Measurements from ENCODE around the gene RAB26.
A peak's percentile ranks its signal among the peaks of the same experiment; 100 is the strongest.

RAB26 gene

DNA sequence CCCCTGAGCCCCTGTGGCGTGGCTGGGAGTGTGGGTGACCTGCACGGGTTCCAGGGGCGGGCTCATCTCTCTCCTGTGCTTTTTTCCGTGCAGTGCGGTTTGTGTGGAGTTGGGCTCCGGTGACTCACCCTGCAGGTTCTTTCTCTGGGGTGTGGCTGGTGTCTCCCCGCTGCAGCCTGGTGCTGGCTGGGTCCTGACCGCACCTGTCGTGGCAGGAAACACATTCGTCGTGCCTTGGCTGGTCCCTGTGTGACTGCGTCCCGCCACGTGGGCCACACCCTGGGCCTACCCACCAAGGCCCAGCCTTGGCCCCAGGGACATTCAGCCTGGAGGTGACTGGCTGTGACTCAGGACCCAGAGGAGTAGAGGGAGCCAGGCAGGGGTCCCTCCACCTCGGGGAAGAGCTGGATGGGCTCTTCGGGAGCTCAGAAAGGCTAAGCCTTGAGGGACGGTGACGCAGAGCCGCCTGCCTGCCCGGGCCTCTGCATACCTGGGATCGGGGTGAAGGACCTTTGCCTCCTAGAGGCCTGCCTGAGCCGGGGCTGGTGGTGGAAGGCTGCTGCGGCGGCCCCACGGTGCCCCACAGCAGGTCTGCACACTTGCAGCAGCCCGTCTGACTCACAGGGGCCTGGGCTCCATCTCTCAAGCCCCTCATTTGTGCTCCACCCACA is 14.9 kb downstream of the RAB26 start:
- no peak for DNase-seq

DNA sequence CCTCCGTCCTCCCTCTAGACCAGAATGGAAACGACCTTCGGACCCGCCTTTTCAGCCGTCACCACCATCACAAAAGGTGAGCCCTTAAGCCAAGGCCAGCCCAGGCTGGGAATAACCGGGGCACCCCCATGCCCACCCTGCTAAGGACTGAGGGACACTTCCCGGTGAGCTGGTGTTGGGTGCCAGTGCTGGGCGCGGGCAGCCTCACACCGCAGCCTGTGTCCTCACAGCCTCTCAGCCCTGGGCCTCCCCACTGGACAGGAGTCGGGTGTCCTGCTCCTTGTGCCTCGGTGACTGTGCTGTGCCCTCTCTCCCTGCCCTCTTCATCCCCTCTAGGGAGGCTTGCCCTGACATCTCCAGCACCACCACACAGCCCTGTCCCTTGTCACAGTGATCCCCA is 17.4 kb downstream of the RAB26 start:
- no peak for DNase-seq

DNA sequence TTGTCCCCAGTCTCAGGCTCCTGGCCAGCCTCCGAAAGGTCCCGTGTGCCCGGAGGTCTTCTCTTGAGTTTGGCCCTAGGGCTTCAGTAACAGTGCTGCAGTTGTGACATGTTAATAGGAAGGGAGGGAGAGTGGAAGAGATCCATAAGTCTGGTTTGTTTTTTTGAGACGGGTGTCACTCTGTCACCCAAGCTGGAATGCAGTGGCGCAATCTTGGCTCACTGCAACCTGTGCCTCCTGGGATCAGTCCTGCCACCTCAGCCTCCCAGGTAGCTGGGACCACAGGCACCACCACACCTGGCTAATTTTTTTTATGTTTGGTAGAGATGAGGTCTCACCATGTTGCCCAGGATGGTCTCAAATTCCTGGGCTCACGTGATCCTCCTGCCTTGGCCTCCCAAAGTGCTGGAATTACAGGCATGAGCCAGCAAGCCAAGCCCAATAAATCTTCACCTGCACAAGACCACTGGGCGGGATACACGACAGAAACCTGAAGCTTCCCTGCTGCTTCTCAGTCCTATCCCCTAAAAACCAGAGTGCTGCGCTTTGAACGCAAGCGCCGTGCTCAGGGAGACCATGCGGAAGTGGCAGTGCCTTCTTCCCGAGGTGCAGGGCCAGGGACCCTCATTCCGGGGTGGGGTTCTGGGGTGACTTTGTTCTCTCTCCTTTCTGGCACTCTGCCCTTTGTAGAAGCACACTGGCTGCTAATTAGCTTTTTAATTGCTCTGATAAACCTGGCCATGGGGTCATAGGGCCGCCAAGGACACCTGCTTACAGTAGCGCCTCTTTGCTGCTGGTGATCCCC is 18.0 kb downstream of the RAB26 start:
- DNase-seq, result no peak

DNA sequence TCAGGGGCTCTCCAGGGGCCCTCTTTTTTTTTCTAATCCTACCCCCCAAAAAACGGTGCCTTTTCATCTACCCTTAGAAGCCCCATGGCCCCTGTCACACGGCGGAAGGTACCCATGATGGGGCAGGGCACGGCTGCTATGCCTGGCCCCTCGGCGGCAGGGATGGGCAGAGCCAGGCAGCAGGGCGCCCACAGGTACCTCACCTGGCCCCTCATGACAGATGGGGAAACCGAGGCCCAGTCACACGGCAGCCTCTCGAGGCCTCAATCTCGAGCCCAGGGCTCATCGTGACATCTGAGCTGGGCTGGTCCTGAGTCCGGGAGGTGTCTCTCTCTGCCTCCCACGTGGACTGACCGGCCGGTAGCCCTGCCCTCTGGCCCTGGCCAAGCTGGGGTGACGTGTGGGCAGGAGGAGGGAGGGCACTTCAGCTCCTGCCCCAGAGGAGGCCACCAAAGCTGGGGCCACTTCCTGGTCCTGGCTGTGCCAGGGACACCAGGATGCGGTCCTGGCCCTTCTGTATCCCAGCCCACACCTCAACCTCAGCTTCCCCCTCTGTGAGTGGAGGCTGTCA is 18.7 kb downstream of the RAB26 start:
- DNase-seq, result no peak

DNA sequence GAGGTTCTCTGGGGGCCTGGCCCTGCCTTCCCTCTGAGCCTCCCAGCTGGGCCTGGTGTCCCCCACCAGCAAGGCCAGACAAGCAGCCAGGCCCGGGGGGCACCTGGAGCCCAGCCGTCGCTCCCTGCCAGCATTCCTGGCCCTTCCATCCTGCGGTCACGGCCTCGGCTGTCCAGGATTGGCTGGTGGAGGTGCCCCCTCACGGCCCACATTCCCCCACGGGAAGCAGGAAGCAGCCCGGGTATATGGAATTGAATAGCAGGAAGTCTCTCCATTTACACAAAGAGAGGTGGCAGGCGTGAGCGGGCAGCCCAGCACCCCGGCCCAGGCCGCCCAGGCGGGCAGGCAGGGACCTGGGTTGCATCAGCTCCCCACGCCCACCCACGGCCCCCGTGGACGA is 21.7 kb downstream of the RAB26 start:
- no peak for DNase-seq

DNA sequence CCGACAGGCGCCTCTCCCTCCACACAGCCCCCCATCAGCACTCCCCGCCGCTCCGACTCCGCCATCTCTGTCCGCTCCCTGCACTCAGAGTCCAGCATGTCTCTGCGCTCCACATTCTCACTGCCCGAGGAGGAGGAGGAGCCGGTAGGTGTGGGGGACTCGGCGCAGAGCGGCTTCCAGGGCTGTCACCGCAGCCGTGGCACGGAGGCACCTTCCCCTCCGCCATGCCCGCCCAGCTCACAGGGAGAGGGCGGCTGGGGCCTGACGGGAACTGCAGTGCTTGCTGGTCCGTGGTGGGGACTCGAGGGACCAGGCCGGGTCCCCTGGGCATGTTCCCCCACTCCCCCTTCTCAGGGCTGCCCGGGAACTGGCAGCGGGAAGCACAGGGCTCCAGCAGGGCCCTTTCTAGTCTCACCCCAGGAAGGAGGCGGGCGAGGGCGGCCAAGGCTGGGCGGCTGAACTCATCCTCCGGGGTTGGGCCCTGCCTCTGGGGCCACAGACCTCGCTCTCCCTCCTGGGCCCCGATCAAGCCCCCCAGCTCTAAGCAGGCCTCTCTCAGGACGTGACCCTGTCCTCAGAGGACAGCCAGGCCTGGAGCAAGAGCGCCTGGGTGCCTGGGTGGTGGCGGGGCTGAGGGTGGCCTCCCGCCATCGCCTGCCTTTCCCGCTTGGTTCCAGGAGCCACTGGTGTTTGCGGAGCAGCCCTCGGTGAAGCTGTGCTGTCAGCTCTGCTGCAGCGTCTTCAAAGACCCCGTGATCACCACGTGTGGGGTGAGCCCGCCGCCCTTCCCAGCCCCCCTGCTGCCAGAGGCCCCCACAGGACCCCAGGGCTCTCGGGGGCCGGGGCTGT is 22.4 kb downstream of the RAB26 start:
- DNase-seq, result no peak

DNA sequence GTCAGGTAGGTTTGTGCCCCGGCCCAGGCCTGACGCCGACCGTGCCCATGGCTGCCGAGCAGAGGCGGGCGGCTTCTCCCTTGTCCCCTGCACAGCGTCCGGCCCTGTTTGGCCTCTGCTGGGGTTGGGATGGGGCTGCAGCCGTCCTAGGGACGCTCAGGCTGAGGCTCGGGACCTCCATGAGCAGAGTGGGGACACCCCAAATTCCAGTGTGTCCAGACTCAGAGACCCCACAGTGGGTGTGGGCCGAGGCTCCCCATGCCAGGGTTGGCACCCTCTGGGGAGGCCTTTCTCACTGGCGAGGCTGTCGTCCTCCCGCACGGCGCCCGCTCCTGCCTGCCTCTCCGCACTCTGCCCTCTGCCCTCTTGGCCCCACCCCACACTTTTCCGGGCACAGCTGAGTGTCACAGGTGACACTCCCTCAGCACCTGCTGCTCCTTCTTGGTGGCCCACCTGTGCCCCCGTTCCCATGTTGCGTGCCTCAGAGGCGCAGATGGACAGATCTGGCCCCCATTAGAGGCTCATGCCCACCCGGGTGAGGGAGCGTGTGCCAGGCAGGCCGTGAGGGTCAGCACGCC is 23.3 kb downstream of the RAB26 start:
- DNase-seq, result no peak

DNA sequence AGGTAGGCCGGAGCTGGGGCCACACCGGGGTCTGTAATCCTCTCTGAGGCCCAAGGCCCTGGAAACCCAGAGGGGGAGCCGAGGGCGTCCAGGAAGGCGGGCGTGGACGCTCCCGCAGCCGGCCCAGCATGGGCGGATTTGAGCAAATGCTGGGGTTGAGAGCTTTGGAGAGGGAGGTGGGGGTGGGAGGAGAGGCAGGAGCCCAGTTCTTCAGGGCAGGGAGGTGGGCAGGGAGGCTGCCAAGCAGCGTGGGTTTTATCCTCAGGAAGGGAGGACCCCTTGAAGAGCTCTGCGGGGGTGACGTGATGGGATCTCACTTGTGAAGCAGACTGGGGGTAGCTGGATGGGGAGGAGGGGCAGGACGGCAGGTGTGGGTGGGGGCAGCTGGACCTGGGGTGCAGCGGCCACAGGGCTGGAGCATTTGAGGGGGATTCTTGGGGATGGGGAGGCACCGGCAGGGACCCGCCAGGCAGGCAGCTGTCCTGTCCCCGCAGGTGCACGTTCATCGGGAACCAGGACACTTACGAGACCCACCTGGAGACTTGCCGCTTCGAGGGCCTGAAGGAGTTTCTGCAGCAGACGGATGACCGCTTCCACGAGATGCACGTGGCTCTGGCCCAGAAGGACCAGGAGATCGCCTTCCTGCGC is 24.4 kb downstream of the RAB26 start:
- no peak for DNase-seq

DNA sequence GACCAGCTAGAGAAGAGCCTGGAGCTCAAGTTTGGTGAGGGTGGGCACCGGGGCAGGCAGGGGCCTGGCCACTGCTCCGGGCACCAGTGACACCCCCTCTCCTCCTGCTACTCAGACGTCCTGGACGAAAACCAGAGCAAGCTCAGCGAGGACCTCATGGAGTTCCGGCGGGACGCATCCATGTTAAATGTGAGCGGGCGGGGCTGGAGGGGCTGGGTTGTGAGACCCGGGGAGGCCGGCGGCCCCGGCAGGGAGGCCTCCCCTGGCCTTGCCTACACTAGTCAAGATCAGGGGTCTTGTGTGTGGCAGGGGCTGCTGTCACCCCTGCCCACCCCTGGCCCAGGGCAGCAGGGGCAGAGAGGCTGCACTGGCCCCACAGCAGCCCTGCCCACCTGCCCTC is 24.9 kb downstream of the RAB26 start:
- DNase-seq, result no peak

DNA sequence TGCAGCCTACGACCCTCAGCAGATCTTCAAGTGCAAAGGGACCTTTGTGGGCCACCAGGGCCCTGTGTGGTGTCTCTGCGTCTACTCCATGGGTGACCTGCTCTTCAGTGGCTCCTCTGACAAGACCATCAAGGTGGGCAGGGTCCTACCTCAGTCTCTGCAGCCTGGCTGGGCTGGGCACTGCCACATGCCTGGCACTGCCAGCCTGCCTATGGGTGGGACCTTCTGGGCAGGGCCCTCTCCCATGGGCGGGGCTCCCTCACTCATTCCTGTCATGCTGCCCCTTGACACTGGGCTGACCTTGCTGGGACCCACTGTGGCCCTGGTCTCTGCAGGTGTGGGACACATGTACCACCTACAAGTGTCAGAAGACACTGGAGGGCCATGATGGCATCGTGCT is 25.5 kb downstream of the RAB26 start:
- DNase-seq, result no peak

DNA sequence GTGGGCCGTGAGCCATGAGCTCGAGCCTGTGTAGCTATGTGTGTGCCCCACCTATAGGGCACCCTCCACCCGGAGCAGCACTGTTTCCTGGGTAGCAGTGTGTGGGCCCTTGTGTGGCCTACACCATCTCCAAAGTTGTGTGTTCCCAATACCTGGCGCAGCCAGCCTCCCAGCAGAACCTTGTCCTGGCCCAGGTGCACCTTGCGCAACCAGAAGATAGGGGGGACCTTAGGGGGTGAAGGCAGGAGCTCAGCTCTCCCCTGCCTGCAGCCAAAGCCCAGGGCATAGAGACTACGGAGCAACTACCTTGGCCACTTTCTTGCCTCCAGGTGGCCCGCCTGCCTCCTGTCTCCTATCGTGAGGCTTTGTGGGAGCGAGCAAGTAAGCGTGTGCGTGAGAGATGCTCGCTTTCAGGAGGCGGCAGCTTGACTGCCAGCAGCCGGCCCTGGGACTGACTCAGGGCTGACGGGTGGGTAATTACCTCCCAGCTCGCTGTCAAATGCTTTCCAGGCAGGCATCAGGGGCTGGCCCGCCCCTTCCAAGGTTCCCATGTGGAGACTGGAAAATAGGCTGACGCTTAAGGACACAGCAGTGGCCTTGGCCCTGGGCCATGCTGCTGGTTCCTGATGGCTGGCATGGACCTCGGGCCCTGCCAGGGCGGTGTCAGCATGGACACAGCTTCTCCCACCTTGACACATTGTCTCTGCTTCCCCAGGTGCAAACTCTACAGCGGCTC is 26.1 kb downstream of the RAB26 start:
- no peak for DNase-seq

DNA sequence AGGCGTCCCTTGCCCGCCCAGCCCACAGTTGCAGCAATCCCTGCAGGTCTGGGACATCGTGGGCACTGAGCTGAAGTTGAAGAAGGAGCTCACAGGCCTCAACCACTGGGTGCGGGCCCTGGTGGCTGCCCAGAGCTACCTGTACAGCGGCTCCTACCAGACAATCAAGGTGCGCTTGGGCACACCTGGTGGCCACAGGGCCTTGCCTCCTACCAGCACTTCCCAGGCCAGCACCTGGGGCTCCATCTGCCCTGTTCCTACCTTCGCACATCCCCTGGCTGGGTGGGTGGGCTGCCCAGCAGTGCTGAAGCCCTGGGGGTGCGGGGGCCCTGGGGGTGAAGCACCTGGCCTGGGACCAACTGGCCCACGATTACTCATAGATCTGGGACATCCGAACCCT is 27.0 kb downstream of the RAB26 start:
- no peak for DNase-seq

DNA sequence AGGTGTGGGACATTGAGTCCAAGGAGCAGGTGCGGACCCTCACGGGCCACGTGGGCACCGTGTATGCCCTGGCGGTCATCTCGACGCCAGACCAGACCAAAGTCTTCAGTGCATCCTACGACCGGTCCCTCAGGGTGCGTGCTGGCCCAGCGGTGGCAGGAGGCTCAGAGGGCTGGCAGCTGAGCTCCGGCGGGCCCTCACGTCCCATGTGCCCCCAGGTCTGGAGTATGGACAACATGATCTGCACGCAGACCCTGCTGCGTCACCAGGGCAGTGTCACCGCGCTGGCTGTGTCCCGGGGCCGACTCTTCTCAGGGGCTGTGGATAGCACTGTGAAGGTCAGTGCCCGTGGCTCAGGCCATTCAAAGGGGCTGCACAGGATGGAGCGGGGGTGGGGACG is 27.6 kb downstream of the RAB26 start:
- DNase-seq, result no peak

DNA sequence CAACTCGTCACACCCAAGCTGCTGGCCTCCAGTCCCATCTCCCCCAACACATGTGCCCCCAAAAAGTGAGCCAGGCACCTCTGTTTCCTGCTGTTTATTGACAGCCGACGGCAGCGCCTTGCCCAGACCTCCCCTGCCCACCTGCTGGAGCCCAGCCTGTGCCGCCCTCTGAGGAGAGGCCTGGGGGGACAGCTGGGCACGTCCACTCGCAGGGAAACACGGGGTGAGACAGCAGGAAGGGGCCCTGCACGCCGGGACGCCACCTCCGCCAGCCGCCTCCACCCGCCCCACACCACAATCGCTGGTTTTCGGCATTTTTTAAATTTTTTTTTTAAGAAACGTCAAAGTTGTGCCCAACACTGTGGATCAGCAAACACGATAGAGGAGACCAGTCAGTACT is 28.7 kb downstream of the RAB26 start:
- DNase-seq, result no peak

DNA sequence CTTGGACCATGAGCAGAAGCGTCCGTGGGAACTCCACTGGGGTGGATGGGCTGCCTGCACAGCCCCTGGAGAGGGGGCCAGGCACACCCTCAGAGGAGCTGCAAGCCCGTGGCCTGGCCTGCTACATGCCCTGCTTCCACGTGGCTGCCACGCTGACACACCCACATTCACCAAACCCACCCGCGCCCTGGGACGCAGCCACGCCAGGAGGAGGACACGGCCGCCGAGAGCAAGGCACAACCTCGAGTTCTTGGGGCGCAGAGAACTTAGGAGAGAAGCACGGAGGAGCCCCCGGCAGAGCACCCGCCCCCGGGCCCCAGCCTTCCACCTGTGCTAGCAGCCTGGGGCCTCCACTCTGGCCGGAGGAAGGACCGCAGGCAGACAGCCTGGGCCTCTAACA is 29.1 kb downstream of the RAB26 start:
- DNase-seq, result no peak

DNA sequence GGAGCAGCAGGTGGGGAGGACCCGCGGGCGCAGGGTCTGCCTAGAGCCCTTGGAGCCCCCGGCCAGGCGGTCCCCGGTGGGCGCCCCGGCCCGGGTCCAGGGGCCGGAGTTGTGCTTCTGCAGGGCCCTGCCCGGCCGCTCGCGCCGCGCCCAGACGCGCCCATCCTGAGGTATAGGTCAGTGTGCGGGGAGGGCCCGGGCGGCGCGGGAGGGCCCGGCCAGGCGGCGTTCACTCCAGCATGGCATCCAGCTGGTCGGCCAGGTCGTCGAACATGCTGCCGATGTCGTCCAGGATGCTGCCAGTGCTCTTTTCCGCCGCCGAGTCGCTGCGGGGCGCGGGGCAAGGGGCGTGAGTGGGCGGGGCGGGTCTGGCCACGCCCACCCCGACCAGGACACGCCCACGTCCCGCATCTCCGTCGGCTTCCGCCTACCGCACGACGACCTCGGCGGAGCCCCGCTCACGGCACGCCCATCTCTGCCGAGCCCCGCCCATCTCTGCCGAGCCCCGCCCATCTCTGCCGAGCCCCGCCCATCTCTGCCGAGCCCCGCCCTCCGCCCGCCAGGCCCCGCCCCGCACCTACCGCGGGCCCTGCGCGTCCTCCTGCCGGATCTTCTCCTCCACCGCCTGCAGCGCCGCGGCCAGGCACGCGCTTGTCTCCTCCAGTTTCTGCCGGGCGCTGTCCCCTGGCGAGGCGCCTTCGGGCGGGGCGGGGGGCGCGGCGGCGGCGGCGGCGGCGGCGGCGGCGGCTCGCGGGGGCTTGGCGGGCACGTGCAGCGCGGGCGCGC is 30.1 kb downstream of the RAB26 start:
- peak; percentile 78 for DNase-seq

DNA sequence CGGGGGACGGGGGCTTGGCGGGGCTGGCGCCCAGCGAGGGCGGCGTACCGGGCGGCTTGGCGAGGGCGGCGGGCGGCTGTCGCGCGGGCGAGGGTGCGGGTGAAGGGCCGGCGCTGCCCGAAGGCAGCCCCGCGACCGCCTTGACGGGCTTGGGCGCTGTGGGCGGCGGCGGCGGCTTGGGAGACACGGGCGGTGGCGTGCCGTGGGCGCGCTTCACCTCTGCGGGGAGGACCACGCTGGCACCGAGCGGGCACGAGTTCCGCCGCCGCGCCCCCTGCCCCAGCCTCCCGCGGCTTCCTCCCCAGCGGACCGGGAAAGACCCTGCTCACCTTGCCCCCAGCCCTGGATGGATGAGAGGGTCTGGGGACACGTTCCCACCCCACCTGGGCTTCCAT is 30.7 kb downstream of the RAB26 start:
- DNase-seq, result no peak

DNA sequence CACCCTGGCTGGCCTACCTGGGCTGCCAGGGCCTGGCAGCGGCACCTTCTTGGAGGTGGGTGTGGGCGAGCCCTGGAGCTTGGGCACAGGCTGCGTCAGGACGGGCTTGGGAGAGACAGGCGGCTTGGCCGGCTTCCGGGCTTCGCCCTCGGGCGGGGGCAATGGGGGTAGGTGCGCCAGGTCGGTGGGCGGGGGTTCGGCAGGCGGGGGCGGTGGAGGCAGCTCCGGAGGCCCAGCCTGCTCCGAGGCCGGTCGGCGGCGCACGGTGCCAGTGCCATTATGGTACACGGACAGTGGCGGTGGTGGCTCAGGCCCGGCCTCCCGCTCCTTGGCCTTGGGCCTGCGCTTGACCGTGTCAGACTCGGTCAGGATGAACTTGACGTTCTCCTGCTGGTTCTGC is 31.2 kb downstream of the RAB26 start:
- no peak for DNase-seq

DNA sequence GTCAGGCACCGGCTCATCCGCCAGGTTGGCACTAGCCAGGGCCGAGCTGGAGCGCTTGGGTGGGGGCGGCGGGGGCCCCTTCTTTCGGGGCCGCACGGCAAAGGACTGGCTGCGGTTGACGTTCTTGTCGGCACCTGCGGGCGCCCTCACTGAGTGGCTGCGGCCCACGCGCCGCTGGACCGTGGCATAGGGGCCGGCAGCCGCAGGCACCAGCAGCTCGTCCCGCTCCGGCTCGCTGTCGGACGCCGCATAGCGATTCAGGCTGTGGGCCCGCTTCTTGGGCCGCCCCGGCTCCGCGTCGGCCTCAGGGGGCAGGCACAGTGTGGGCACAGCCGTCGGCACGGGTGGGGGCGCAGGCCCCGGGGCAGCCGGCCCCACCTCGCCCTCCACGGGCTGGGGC is 32.0 kb downstream of the RAB26 start:
- no peak for DNase-seq

DNA sequence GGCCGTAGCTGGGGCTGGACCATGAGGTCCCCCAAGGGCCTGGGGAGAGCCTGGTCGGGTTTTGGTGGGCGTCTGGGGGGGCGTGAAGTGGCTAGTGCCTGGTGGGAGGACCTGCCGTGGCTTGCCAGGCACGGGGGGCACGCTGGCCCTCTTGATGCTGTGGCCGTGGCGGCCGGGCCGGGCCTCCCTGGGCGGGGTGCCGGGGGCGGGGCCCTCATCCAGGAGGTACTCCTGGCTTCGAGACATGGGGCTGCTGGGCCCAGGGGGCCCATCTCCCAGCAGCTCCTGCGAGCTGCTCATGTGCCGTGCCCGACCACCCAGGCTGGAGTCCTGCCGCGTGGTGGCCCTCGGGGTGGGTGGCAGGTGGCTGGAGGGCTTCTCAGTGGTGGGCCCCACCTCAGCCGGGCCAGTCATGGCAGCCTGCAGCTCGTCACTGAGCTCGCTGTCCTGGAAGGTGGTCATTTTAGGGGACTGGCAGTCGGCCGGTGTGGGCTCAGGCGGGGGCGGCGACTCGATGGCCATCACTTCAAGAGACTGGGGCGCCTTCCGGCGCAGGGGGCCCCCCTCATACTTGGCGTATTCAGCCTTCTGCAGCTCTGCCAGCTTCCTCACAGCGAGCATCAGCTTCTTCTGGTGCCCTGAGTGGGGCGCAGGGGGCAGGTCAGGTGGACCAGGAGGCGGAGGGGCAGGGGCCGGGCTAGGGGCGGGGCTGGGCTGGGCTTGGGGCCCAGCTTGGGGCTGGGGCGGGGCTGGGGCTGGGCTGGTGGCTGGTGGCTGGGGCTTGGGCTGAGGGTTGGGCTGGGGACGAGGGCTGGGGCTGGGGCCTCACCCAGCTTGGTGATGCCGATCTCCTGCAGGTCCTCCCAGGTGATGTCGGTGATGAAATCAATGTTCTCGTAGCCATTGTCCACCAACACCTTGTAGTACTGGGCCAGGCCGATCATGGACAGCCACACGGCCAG is 32.8 kb downstream of the RAB26 start:
- peak; percentile 28 for DNase-seq
